Mesendoderm (in vitro differentiated cells): ENCODE results near the gene PPP1R12A.
"Not testable (repeated sequence)": the region's sequence is repeated elsewhere in the genome, so short reads cannot be mapped to it uniquely, and the experiment has no call there.

ENCODE experiments used
- DNase-seq: peaks from one replicate; pipeline ENCODE4 v3.0.0; 2013
- H2AK5ac ChIP-seq: 2 replicates; pipeline ENCODE4 v1.6.1; 2013; ENCODE audit warnings: low read length, inconsistent platforms
- H2BK120ac ChIP-seq: 2 replicates; pipeline ENCODE4 v1.6.1; 2013; ENCODE audit warnings: low read depth, mild to moderate bottlenecking, low read length, moderate library complexity, mixed read lengths
- H2BK15ac ChIP-seq: replicated peaks from 2 replicates; pipeline ENCODE4 v1.6.1; 2013; ENCODE audit warnings: low read depth, mild to moderate bottlenecking, moderate library complexity
- H2BK5ac ChIP-seq: 2 replicates; pipeline ENCODE4 v1.6.1; 2013; ENCODE audit warnings: low read length, inconsistent platforms
- H3K18ac ChIP-seq: 2 replicates; pipeline ENCODE4 v1.6.1; 2013; ENCODE audit warnings: mild to moderate bottlenecking, low read length, mixed read lengths
- H3K23ac ChIP-seq: one replicate; pipeline ENCODE4 v1.6.1; 2013; ENCODE audit warnings: low read length
- H3K27ac ChIP-seq: 2 replicates; pipeline ENCODE4 v1.5.1; 2013; ENCODE audit warnings: low read depth, mild to moderate bottlenecking, inconsistent platforms, low read length, moderate library complexity
- H3K27me3 ChIP-seq: 2 replicates; pipeline ENCODE4 v1.6.1; 2013; ENCODE audit warnings: low read length, control low read depth, mild to moderate bottlenecking, inconsistent platforms; ENCODE audit not compliant: insufficient read depth, poor library complexity
- H3K36me3 ChIP-seq: 2 replicates; pipeline ENCODE4 v1.6.1; 2013; ENCODE audit warnings: low read length, inconsistent platforms; ENCODE audit not compliant: control insufficient read depth, insufficient read depth
- H3K4ac ChIP-seq: one replicate; pipeline ENCODE4 v1.6.1; 2013; ENCODE audit warnings: low read depth, mild to moderate bottlenecking, low read length, moderate library complexity
- H3K4me1 ChIP-seq: 2 replicates; pipeline ENCODE4 v1.6.1; 2013; ENCODE audit warnings: low read depth, low read length, inconsistent platforms; ENCODE audit not compliant: control insufficient read depth
- H3K4me2 ChIP-seq: 2 replicates; pipeline ENCODE4 v1.6.1; 2013; ENCODE audit warnings: low read length
- H3K4me3 ChIP-seq: 2 replicates; pipeline ENCODE4 v1.5.1; 2013; ENCODE audit warnings: mild to moderate bottlenecking, low read length
- H3K56ac ChIP-seq: one replicate; pipeline ENCODE4 v1.6.1; 2013; ENCODE audit warnings: low read length
- H3K79me1 ChIP-seq: 2 replicates; pipeline ENCODE4 v1.6.1; 2013; ENCODE audit warnings: low read length, inconsistent platforms
- H3K79me2 ChIP-seq: 2 replicates; pipeline ENCODE4 v1.6.1; 2013; ENCODE audit warnings: mild to moderate bottlenecking, low read length; ENCODE audit not compliant: control insufficient read depth, insufficient read depth
- H3K9ac ChIP-seq: 2 replicates; pipeline ENCODE4 v1.6.1; 2013; ENCODE audit warnings: low read length, inconsistent platforms
- H4K5ac ChIP-seq: one replicate; pipeline ENCODE4 v1.6.1; 2013; ENCODE audit warnings: low read length
- H4K8ac ChIP-seq: one replicate; pipeline ENCODE4 v1.6.1; 2013; ENCODE audit warnings: low read depth, mild to moderate bottlenecking, control low read depth, low read length, moderate library complexity
- WGBS: extraction: QIAGEN DNeasy Blood & Tissue Kit; methylation state at CpG from one replicate; pipeline ENCODE4 v1.1.7; 2013; ENCODE audit warnings: low lambda C conversion rate, missing lambda C conversion rate; ENCODE audit not compliant: insufficient coverage; ENCODE audit errors: extremely low coverage; 5-methylcytosine and 5-hydroxymethylcytosine counted together

The PPP1R12A gene

DNA sequence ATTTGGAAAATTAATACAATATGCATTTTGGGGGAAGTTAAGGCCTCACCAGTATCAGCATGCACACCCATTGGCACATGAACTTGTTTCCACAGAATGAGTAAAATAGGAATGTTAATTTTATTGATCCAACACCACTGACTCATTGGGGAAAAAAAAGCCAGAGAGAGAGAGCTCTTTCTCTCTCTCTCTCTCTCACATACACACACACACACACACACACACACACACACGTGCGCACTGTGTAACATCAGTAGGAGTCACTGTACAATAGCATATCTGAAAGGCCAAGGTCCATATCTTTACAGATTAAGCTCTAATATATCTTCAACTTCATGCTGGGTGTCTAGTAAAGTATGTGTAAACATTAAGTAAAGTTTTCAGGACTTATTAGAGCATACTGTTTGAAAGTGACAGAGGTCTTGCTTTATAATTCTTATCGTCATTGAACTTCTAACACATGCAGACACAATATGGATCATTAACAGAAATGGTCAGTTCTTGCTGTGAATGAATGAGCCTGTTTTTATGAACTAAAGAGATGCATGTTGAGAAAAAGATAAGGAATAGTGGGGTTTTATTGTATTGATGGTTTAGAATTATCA, 43.1 kb upstream of the PPP1R12A start:
- H3K18ac ChIP-seq, H3K27ac ChIP-seq, H3K79me2 ChIP-seq, H2BK5ac ChIP-seq, H3K36me3 ChIP-seq, H4K5ac ChIP-seq, H2BK15ac ChIP-seq, H2BK120ac ChIP-seq, H3K23ac ChIP-seq, H3K56ac ChIP-seq, H3K27me3 ChIP-seq, DNase-seq, H3K79me1 ChIP-seq, H4K8ac ChIP-seq, H3K4ac ChIP-seq, H3K4me1 ChIP-seq, H3K4me2 ChIP-seq, H2AK5ac ChIP-seq, H3K4me3 ChIP-seq, H3K9ac ChIP-seq: not testable (repeated sequence)
- whole genome bisulfite sequencing = no CpG with 5 or more reads among the region's 3 CpGs

DNA sequence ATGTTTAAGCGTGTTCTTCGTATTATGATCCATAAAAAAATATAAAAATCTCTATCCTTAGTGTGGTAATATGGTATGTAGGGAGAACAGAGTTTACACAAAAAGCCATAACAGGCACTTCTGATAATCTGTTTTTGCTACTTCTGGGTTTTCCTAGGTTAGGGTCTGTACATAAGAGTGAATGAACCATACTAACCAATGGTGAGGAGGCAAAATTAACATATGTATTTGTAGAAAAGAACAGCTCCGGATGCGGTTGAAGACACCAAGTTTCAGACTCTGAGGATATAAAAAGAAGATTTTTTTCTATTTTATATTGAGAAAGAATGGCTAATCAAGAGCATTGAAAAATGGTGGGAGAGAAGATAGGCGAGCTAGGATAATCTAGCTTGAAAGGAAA, 40.2 kb upstream of the PPP1R12A start:
- no peak overlapping the region for H3K4me3 ChIP-seq
- WGBS = no CpG with 5 or more reads among the region's 5 CpGs
- no peak overlapping the region for H2BK5ac ChIP-seq
- H3K79me1 ChIP-seq = no peaks in the 10 kb centered on the region
- H3K23ac ChIP-seq = no peak overlapping the region
- no peaks in the 10 kb centered on the region for H3K36me3 ChIP-seq
- no peak overlapping the region for H2AK5ac ChIP-seq
- no peak overlapping the region for H3K18ac ChIP-seq
- no peaks in the 10 kb centered on the region for H3K79me2 ChIP-seq
- no peak overlapping the region for H3K4ac ChIP-seq
- H3K27me3 ChIP-seq = no peaks in the 10 kb centered on the region
- H3K56ac ChIP-seq = no peak overlapping the region
- no peak overlapping the region for H4K5ac ChIP-seq
- H3K4me1 ChIP-seq = peaks cover 5% of the 10 kb centered on the region
- H4K8ac ChIP-seq = no peak overlapping the region
- H3K9ac ChIP-seq = no peak overlapping the region
- H2BK120ac ChIP-seq = no peak overlapping the region
- no peak overlapping the region for H3K4me2 ChIP-seq
- no peak overlapping the region for H2BK15ac ChIP-seq
- DNase-seq = no peak
- H3K27ac ChIP-seq = no peak overlapping the region

DNA sequence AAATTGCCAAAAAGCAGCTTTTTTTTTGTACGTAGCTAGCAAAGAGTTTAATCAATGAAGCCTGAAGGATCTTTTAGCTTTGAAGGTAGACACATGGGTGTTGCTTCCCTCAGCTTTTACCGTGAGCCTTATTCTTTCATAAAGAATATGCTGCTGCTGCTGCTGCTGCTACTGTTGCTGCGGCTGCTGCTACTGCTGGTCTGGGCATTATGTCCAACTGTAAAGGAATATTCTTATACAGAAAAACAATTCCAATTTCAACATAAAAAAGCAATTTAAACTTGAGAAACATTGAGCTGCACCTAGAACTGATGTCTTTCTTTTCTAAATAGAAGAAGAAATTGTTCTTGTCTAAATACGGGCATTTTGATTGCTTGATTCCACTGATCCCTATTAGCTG, 38.9 kb upstream of the PPP1R12A start:
- WGBS = no CpG with 5 or more reads among the region's 4 CpGs
- Histone ChIP-seq H3K4me3 (no peak overlapping the region), H3K18ac (no peak overlapping the region)

DNA sequence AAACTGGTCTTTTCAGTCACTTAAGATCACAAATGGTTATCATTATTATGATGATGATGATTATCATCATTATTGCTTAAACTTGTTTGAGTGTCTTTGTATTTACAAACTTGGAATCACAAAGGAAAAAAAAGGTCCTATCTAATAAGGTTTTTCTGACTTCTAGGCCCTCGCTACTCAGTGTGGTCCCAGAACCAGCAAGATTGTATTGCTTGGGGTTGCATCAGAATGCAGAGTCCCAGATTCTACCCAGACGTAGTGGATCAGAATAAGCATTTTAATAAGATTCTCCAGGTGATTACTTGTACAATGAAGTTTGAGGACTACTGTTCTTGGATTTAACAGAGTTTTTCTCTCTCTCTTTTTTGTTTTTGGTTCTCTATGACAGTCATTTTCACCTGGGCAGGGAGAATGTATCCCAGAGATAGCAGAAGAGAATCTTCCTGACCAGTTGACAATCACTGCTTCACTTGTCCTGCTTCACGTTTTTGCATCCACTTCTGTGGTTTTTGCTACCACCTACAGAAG, 29.3 kb upstream of the PPP1R12A start:
- Histone ChIP-seq H3K79me2 (no peaks in the 10 kb centered on the region), H2BK120ac (no peak overlapping the region), H3K27me3 (no peaks in the 10 kb centered on the region), H3K36me3 (no peaks in the 10 kb centered on the region), H3K79me1 (no peaks in the 10 kb centered on the region), H3K9ac (no peak overlapping the region), H3K4ac (no peak overlapping the region), H4K5ac (no peak overlapping the region), H3K4me2 (no peak overlapping the region), H2BK15ac (no peak overlapping the region), H3K18ac (no peak overlapping the region), H4K8ac (no peak overlapping the region), H3K23ac (no peak overlapping the region), H3K4me3 (no peak overlapping the region), H3K56ac (no peak overlapping the region), H2BK5ac (no peak overlapping the region), H3K27ac (no peak overlapping the region), H3K4me1 (no peaks in the 10 kb centered on the region), H2AK5ac (no peak overlapping the region)
- no CpG with 5 or more reads among the region's 3 CpGs for WGBS
- peak; percentile 36 for DNase-seq

More for the DNA sequence above, 38.9 kb upstream of the PPP1R12A start:
- no peak overlapping the region for H3K23ac ChIP-seq
- H2BK15ac ChIP-seq = no peak overlapping the region
- H3K56ac ChIP-seq = no peak overlapping the region
- no peaks in the 10 kb centered on the region for H3K79me2 ChIP-seq
- no peak overlapping the region for H3K4me2 ChIP-seq
- H4K5ac ChIP-seq = no peak overlapping the region
- H3K4me1 ChIP-seq = peaks cover 5% of the 10 kb centered on the region
- H3K4ac ChIP-seq = no peak overlapping the region
- no peak overlapping the region for H3K9ac ChIP-seq
- H2BK120ac ChIP-seq = no peak overlapping the region
- H3K27ac ChIP-seq = no peak overlapping the region
- no peak for DNase-seq
- H2BK5ac ChIP-seq = no peak overlapping the region
- H4K8ac ChIP-seq = no peak overlapping the region
- H3K27me3 ChIP-seq = no peaks in the 10 kb centered on the region
- no peaks in the 10 kb centered on the region for H3K36me3 ChIP-seq
- H3K79me1 ChIP-seq = no peaks in the 10 kb centered on the region
- H2AK5ac ChIP-seq = no peak overlapping the region

DNA sequence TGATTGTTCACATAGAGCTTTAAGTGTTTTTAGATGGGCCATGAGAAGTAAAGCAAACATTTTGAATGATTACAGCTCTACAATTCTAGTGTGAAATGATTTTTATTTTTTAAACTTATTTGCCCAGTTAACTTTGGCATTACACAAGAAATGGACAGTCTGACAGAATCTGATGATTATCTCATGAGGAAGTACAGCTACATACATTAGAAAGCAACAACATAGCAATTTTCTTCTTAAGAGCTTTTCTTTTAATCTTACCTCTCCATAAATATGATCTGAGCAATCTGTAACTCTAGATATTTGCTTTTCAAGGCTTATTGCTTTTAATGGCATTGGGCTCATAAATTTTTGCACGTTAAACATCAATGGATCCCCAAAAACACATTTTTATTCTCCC, 26.5 kb upstream of the PPP1R12A start:
- Histone ChIP-seq H3K23ac (no peak overlapping the region), H3K4ac (no peak overlapping the region), H3K79me2 (no peaks in the 10 kb centered on the region), H2AK5ac (no peak overlapping the region), H3K79me1 (no peaks in the 10 kb centered on the region), H3K36me3 (no peaks in the 10 kb centered on the region), H4K8ac (no peak overlapping the region), H3K9ac (no peak overlapping the region), H3K4me2 (no peak overlapping the region), H3K56ac (no peak overlapping the region), H3K4me1 (no peaks in the 10 kb centered on the region), H3K27me3 (no peaks in the 10 kb centered on the region), H3K18ac (no peak overlapping the region), H2BK15ac (no peak overlapping the region), H3K4me3 (no peak overlapping the region), H3K27ac (no peak overlapping the region), H4K5ac (no peak overlapping the region), H2BK5ac (no peak overlapping the region), H2BK120ac (no peak overlapping the region)
- DNase-seq = no peak
- no CpG with 5 or more reads among the region's 1 CpG for WGBS

DNA sequence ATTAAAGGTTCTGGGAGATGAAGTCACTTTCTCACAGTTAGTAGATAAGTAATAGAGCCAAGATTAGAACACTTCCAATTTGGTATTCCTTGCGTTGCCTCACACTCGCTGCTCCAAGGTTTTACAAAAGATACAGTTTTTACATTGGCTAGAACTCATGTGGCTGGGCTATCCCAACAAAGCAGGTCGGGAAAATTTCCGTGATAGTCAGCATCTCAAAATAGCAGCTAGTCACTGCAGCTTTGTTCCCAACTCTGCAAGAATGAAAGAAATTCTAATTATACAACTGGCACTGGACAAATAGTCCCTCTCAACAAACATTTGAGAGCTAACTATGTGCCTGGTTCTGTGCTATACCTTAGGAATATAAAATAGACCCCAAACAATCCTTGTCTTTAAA, 24.6 kb upstream of the PPP1R12A start:
- no peak for DNase-seq
- Histone ChIP-seq H3K4me1 (no peaks in the 10 kb centered on the region), H3K18ac (no peak overlapping the region), H3K9ac (no peak overlapping the region), H2AK5ac (no peak overlapping the region), H2BK5ac (no peak overlapping the region), H2BK120ac (no peak overlapping the region), H3K56ac (no peak overlapping the region), H4K8ac (no peak overlapping the region), H3K36me3 (no peaks in the 10 kb centered on the region), H3K27ac (no peak overlapping the region), H3K4me2 (no peak overlapping the region), H3K79me1 (no peaks in the 10 kb centered on the region), H3K4ac (no peak overlapping the region), H3K79me2 (no peaks in the 10 kb centered on the region), H2BK15ac (no peak overlapping the region), H3K27me3 (no peaks in the 10 kb centered on the region), H3K4me3 (no peak overlapping the region), H4K5ac (no peak overlapping the region), H3K23ac (no peak overlapping the region)
- WGBS = no CpG with 5 or more reads among the region's 4 CpGs
